Measurements from ENCODE around the gene LPP. TPM values are rescaled to one million over a fixed set of nuclear protein-coding genes. Genes with fewer than 3 reads are reported as not detected.

LPP gene
- total and polyA plus RNA-seq, 2 of the 13 experiments (the other 11 are each of a cell fraction or from before 2014, with no cell fraction given) = 19.2 to 29.9 TPM

DNA sequence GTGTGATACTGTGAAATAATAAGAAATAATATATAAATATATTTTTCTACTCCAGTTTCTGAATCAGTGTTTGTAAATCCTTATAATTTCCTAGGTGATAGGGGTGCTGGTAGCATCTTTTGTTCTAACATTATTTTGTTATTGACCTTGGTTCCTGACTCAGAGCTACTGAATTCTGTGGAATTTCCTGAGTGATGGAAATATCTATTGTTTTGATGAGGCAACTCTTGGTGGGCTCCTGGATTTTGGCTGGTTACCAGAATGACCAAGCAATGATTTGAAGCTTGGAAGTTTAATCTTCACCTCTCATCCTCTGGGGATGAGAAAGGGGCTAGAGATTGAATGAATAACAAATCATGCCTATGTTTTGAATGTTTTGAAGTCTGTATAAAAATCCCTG is 377.3 kb downstream of the LPP start (continued):
- TF ChIP-seq, protein P1, sequence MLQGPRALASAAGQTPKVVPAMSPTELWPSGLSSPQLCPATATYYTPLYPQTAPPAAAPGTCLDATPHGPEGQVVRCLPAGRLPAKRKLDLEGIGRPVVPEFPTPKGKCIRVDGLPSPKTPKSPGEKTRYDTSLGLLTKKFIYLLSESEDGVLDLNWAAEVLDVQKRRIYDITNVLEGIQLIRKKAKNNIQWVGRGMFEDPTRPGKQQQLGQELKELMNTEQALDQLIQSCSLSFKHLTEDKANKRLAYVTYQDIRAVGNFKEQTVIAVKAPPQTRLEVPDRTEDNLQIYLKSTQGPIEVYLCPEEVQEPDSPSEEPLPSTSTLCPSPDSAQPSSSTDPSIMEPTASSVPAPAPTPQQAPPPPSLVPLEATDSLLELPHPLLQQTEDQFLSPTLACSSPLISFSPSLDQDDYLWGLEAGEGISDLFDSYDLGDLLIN (CRISPR knock-in tag; IDR thresholded peaks at IDR 0.05; ENCODE audit: borderline replicate concordance) = no peak
- TF ChIP-seq SMYD3 (CRISPR knock-in tag; IDR thresholded peaks at IDR 0.05) (no peak), KAT7 (CRISPR knock-in tag; IDR thresholded peaks at IDR 0.05; ENCODE audit: borderline replicate concordance) (no peak), ZNF354B (CRISPR knock-in tag; IDR thresholded peaks at IDR 0.05) (no peak), ZFX (CRISPR knock-in tag; IDR thresholded peaks at IDR 0.05; ENCODE audit: low read depth) (no peak), ZZZ3 (CRISPR knock-in tag; IDR thresholded peaks at IDR 0.05; ENCODE audit: borderline replicate concordance) (no peak), KDM3A (CRISPR knock-in tag; IDR thresholded peaks at IDR 0.05; ENCODE audit: low read depth) (no peak), ZFYVE20 (CRISPR knock-in tag; IDR thresholded peaks at IDR 0.05; ENCODE audit: borderline replicate concordance, low read depth) (no peak)
- TF ChIP-seq, protein P2, sequence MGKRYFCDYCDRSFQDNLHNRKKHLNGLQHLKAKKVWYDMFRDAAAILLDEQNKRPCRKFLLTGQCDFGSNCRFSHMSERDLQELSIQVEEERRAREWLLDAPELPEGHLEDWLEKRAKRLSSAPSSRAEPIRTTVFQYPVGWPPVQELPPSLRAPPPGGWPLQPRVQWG (CRISPR knock-in tag; IDR thresholded peaks at IDR 0.05; ENCODE audit: borderline replicate concordance, low read depth) = no peak
- TF ChIP-seq, protein P3, sequence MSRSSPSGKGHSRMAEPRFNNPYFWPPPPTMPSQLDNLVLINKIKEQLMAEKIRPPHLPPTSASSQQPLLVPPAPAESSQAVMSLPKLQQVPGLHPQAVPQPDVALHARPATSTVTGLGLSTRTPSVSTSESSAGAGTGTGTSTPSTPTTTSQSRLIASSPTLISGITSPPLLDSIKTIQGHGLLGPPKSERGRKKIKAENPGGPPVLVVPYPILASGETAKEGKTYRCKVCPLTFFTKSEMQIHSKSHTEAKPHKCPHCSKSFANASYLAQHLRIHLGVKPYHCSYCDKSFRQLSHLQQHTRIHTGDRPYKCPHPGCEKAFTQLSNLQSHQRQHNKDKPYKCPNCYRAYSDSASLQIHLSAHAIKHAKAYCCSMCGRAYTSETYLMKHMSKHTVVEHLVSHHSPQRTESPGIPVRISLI (CRISPR knock-in tag; IDR thresholded peaks at IDR 0.05; ENCODE audit: borderline replicate concordance) = no peak

DNA sequence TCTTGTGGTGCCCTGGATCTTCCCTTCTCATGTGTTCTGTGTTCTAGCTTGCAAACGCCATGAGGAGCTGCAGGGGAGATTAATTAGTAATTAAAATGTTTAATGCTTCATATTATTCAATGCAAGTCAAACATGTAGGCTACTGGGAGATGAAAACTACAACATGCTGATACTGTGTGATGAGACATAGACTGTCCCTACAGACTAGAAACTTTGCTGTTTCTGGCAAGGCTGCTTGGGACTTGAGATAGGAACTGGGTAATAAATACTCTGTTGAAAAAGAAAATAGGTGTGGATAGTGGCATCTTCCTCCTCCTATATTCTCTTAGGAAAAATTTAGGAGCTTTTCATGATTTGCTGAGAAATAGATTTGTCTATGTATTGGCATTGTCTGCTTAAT is 379.2 kb downstream of the LPP start:
- Histone ChIP-seq H3K27ac (ENCODE audit: extremely low read length, insufficient read depth, low read length) (no peak overlapping the region), H3K4me1 (ENCODE audit: insufficient read depth, low read length) (peaks cover 11% of the 10 kb centered on the region; the same call in 1 of the 2 replicates), H3K36me3 (replicated peaks in 1 of 2; ENCODE audit: control insufficient read depth in 1 of 2, insufficient read depth in 2 of 2, low read length in 2 of 2) (no peaks in the 10 kb centered on the region), H3K9me3 (ENCODE audit: low read length) (no peaks in the 10 kb centered on the region), H3K79me2 (ENCODE audit: insufficient read depth, low read length) (no peaks in the 10 kb centered on the region), H3K9ac (ENCODE audit: insufficient read depth, low read depth, low read length) (no peak overlapping the region), H3K4me3 (replicated peaks in 1 of 3; ENCODE audit: insufficient read depth in 1 of 3, low read depth in 2 of 3, low read length in 3 of 3) (no peak overlapping the region), H3K4me2 (ENCODE audit: low read depth, low read length) (no peak overlapping the region), H2AFZ (ENCODE audit: low read length) (no peak overlapping the region), H3K27me3 (ENCODE audit: control insufficient read depth in 1 of 2, insufficient read depth in 2 of 2, low read length in 2 of 2) (no peaks in the 10 kb centered on the region), H4K20me1 (ENCODE audit: insufficient read depth, low read length) (no peaks in the 10 kb centered on the region)
- CTCF ChIA-PET (ENCODE audit: low intra/inter-chr PET ratio, low total read pairs) = no interaction called here
- no TSS peak for BruUV-seq (replicated peaks)
- FAIRE-seq (no peak), DNase-seq (ENCODE audit: low spot score) (no peak), ATAC-seq (no peak)
- POLR2A ChIA-PET = no interaction called here
- in situ Hi-C loops (cut with HindIII; ENCODE audit: extremely low pct_ligation_motif_present, low pct_unique_long_range_greater_than_20kb) = no loop called here
- intact Hi-C loops (cut with micrococcal nuclease; ENCODE audit: unreplicated experiment) = no loop called here
- 100% methylated on average over 1 of the region's 1 CpG for WGBS (ENCODE audit: low lambda C conversion rate)
- TF ChIP-seq, protein P4, sequence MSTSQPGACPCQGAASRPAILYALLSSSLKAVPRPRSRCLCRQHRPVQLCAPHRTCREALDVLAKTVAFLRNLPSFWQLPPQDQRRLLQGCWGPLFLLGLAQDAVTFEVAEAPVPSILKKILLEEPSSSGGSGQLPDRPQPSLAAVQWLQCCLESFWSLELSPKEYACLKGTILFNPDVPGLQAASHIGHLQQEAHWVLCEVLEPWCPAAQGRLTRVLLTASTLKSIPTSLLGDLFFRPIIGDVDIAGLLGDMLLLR (CRISPR knock-in tag; IDR thresholded peaks at IDR 0.05) = no peak
- TF ChIP-seq ZNF615 (CRISPR knock-in tag; IDR thresholded peaks at IDR 0.05; ENCODE audit: borderline replicate concordance) (no peak), SIX1 (CRISPR knock-in tag; IDR thresholded peaks at IDR 0.05; ENCODE audit: borderline replicate concordance) (no peak)
- TF ChIP-seq, protein P5, sequence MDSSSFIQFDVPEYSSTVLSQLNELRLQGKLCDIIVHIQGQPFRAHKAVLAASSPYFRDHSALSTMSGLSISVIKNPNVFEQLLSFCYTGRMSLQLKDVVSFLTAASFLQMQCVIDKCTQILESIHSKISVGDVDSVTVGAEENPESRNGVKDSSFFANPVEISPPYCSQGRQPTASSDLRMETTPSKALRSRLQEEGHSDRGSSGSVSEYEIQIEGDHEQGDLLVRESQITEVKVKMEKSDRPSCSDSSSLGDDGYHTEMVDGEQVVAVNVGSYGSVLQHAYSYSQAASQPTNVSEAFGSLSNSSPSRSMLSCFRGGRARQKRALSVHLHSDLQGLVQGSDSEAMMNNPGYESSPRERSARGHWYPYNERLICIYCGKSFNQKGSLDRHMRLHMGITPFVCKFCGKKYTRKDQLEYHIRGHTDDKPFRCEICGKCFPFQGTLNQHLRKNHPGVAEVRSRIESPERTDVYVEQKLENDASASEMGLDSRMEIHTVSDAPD (CRISPR knock-in tag; IDR thresholded peaks at IDR 0.05) = no peak
- TF ChIP-seq, protein P6, sequence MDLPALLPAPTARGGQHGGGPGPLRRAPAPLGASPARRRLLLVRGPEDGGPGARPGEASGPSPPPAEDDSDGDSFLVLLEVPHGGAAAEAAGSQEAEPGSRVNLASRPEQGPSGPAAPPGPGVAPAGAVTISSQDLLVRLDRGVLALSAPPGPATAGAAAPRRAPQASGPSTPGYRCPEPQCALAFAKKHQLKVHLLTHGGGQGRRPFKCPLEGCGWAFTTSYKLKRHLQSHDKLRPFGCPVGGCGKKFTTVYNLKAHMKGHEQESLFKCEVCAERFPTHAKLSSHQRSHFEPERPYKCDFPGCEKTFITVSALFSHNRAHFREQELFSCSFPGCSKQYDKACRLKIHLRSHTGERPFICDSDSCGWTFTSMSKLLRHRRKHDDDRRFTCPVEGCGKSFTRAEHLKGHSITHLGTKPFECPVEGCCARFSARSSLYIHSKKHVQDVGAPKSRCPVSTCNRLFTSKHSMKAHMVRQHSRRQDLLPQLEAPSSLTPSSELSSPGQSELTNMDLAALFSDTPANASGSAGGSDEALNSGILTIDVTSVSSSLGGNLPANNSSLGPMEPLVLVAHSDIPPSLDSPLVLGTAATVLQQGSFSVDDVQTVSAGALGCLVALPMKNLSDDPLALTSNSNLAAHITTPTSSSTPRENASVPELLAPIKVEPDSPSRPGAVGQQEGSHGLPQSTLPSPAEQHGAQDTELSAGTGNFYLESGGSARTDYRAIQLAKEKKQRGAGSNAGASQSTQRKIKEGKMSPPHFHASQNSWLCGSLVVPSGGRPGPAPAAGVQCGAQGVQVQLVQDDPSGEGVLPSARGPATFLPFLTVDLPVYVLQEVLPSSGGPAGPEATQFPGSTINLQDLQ (CRISPR knock-in tag; IDR thresholded peaks at IDR 0.05) = no peak
